NCI-H345 treated with DMSO at 0.1 percent for 48 hours (cell line): ENCODE data around the gene CALML6.
A peak's percentile ranks its signal among the peaks of the same experiment; 100 is the strongest.

Source experiments
- DNase-seq: peaks from one replicate; lab custom pipeline; 2025; ENCODE audit not compliant: unreplicated experiment; lab: John Stamatoyannopoulos, UW

Gene CALML6

DNA sequence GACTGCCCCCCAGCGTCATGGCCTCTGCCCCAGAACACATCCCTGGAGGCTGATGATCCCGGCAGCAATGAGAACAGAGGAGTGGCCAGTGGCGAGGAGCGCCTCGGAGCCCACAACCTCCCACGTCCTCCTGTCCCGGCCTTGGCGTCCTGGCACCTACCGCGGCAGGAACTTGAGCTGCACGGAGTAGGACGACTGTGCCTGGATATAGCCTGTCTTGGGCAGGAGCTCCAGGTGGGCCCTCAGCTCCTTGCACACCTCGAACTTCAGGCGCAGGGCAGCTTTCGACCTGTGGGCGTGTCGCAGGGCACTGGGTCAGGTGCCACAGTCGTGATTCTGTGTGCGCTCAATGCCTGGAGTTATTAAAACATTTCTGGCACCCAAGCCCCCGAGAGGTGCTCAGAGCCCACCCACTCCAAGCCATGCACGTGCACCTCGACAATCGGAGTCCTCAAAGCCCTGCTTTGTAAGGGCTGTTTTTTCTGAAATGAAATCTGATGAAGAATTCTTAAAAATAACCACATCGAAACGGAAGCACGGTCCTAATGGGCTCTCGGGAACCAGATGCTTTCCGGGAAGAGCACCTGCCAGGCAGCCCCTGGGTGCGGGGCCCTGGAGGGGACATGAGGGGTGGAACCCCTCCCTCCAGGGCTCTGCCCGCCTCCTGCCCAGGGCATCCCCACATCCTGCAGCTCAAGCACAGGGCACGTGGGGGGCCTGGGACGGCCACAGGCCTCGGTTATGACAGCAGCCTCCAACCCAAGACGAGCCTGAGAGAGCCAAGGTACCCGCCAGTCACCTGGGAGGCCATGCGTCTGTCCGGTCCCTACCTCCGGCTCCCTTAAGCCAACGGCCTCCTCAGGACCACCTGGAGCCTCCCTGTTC is 27.1 kb downstream of the CALML6 start:
- DNase-seq, result no peak

DNA sequence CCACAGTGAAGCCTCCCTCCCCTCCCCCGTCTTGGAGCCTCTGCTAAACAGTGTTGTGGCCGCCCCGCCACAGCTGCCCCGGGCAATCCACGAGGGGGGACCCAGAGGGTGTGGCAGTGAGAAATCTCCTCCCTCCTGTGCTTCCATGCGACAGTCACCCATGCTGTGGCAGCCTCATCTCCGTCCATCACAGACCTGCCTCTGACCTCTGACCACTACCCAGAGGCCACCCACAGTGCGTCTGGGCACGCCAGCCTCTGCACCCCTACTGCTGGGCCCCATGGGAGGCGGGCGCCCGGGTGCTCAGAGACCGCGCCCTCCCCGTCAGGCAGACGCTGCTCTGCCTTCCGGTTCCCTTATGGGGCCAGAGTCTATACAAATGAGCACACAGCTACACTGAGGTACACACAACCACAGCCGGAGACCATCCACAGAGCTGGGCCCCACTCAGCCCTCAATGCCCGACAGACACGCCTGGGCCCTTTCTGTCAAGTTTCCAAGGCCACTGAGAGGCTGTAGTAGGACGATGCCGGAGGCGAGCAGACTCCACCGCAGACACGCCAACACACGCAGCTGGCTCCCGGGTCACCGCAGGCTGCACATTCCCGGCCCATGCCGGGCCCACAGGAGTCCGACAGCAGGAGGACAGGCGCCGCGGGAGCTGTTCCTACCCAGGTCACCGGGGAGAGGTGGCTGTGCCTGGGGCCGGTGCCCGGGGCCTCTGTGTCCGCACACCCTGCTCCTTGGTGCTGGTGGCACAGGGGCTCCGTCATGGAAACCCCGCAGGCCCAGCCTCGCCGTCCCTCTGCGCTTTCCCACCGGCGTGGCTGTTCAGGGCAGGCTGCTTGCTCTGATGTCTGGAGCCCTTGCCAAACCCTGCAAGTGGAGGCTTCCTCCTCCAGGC is 27.9 kb downstream of the CALML6 start:
- DNase-seq, result no peak

DNA sequence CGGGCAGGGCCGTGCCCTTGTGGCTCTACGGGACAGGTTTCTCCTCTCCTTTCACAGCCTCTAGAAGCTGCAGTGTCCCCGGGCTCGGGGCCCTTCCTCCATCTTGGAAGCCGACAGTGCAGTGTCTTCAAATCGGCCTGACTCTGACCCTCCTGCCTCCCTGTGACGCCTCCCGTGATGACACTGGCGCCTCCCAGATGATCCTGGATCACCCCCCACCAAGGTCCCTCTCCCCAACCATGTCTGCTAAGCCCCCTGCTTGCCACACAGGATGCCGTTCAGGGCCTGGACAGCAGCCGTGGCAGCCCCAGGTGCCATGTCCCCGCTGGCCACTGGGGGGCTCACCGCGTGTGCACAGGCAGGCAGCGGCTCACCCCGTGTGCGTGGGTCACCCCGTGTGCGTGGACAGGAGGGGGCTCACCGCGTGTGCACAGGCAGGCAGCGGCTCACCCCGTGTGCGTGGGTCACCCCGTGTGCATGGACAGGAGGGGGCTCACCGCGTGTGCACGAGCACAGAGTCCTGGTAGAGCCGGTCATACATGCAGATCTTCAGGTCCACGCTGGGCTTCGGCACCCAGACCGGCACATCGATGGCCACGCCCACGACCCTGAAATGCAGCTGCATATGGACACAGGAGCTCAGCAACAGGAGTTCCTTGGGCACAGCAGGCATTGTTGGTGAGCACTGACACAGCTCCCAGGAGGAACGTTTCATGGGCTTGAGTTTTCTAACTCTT is 28.9 kb downstream of the CALML6 start:
- DNase-seq, result peak; percentile 19

DNA sequence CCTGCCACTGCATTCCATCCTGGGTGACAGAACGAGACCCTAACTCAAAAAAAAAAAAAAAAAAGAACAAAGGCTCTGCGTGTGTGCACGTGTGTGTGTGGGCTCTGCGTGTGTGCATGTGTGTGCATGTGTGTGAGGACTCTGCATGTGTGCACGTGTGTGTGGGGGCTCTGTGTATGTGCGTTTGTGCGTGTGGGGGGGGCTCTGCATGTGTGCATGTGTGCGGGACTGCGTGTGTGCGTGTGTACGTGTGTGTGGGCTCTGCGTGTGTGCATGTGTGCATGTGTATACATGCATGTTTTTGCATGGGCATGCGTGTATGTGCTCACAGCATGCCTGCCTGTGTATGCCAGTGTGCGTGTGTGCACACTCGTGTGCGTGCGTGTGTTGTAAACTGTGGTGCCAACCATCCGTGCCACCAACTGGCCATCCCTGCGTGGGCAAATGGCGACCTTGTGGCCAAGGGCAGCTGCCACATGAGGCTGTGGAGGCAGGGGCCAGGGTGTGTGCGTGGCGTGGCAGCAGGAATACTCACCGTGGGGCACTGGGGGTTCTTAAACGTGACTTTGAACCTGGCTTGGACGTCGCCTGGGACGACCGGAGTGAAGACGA is 30.8 kb downstream of the CALML6 start:
- no peak for DNase-seq

DNA sequence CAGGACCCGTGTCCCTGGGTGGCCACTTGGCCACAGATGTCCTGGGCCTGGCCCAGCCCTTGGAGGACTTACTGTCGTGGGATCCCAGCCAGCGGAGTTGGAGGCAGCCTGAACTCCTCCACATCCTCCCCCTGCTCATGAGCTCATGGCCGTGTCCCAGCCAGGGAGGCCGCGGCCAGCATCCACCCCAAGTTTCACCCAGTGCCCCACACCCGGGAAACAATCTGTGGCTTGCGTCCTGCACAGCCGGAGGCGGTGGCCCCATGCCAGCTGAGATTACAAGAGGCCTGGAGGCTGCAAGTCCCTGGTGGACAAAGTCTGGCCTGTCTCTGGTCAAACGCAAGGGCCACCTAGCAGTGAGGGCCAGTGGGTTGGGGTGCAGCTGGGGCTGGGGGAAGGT is 31.5 kb downstream of the CALML6 start:
- no peak for DNase-seq

DNA sequence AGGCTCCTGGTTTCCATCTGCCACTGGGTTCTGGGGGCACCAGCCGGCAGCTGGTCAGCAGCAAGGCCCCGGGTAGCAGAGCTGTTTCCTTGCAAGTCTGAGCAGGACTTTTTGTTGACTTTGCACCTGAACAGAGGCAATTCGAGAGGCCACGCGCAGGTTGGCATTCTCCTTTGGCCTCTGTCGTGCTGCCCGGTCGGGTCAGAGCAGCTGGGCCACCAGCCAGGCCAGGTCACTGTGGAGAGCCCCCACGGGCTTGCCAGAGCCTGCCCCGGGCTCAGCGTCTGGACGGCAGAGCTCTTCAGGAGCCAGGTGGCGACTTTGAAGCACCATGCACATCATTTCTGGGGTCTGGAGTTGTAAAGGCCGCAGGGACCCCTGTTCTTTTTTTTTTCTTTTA is 32.4 kb downstream of the CALML6 start:
- DNase-seq, result no peak

DNA sequence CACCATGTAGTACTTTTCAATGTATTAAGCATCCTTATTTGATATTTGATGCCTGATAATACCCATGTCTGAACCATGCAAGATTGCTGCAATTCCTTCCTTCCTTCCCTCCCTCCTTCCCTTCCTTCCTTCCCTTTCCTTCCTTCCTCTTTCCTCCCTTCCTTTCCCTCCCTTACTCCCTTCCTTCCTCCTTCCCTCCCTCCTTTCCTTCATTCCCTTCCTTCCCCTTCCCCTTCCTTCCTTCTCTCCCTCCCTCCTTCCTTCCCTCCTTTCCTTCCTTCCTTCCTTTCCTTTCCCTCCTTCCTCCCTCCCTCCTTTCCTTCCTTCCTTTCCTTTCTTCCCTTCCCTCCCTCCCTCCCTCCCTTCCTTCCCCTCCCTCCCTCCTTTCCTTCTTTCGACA is 33.7 kb downstream of the CALML6 start:
- no peak for DNase-seq

DNA sequence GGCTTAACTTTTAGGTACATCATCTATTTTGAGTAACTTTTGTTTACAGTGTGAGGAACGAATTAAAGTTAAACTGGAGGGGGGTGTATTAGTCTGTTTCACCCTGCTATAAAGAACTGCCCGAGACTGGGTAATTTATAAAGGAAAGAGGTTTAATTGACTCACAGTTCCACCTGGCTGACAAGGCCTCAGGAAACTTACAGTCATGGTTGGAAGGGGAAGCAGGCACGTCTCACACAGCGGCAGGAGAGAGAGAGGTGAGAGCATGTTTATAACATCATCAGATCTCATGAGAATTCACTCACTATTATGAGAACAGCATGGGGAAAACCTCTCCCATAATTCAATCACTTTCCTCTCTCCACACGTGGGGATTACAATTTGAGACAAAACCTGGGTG is 35.9 kb downstream of the CALML6 start:
- no peak for DNase-seq

DNA sequence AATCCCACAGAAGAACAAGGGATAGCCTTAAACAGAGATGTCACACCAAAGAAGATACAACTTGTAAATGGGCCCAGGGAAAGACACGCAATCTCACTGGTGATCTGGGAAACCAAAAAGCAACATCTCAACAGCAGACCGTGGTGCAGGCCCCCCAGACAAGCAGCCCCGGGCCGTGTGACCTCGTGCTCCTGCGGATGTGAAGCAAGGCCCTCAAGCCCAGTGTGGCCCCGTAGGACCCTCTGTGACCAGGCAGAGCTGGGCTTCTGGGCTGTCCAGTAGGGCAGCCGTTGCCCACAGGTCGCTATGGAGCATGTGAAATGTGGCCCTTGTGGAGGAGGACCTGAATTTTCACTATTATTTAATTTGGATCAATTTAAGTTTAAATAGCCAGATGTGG is 39.0 kb downstream of the CALML6 start:
- no peak for DNase-seq

DNA sequence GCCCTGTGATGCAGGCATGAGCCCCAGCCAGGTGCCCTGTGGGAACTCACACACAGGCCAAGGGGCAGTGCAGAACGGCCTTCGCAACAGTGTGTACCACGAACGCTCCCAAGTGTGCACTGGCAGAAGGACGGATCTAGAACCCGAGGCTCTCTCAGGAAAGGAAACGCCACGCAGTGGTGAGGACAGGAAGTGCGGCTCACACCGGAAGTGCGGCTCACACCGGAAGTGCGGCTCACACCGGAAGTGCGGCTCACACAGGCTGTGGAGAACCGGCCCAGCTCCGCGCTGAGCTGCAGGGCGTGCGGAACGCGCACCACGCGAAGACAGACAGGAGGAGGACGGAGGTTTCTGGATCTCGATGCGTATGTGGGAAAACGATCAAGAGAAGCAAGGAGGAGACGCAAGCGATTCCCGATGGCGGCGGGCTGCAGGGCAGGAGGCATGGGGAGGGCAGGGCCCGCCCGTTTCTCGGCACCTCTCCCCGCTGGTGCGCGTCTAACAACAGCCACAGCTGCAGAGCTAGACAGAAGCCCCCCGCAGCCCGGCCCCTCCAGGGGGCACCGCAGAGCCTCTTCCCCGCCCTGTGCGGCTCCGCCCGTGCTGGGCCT is 39.9 kb downstream of the CALML6 start:
- no peak for DNase-seq

DNA sequence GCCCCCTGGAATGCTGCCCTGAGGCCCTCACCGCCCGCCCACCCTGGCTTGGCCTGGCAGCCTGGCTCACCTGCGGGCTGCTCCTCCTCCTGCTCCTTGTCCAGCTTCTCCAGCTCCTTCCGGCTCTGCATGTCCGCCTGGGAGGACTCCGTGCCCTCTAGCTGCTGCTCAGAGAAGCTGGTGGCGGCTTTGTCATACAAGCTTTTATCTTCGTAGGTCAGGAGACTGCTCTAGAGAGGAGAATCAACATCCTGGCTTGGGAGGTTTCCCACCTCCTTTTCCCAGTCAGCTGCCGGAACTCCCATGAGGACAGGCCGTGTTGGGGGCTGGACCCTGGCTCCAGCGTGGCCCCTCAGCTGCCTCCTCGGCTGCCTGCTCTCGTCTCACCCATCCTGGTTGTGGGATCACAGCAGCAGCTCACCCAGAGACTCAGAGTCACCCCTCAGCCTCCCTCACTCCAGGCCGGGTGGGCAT is 40.6 kb downstream of the CALML6 start:
- no peak for DNase-seq

DNA sequence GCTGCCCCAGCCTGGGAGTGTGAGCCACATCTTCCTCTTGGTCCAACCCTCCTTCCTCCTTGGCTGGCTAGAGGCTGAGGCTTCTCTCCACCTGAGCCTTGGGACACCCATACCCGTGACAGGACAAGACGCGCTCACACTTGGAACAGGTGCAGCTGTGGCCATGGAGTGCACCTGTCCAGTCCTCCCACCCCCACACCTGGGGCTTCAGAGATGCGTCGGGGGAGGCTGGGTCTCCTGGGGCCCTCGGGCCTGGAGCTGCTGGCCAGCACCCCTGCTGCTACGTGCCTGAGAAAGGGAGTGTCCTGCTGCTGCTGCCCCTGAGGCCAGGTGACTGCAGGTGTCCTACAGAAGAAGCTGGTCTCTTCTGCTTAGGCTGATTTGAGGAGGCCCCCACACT is 41.0 kb downstream of the CALML6 start:
- DNase-seq, result no peak

DNA sequence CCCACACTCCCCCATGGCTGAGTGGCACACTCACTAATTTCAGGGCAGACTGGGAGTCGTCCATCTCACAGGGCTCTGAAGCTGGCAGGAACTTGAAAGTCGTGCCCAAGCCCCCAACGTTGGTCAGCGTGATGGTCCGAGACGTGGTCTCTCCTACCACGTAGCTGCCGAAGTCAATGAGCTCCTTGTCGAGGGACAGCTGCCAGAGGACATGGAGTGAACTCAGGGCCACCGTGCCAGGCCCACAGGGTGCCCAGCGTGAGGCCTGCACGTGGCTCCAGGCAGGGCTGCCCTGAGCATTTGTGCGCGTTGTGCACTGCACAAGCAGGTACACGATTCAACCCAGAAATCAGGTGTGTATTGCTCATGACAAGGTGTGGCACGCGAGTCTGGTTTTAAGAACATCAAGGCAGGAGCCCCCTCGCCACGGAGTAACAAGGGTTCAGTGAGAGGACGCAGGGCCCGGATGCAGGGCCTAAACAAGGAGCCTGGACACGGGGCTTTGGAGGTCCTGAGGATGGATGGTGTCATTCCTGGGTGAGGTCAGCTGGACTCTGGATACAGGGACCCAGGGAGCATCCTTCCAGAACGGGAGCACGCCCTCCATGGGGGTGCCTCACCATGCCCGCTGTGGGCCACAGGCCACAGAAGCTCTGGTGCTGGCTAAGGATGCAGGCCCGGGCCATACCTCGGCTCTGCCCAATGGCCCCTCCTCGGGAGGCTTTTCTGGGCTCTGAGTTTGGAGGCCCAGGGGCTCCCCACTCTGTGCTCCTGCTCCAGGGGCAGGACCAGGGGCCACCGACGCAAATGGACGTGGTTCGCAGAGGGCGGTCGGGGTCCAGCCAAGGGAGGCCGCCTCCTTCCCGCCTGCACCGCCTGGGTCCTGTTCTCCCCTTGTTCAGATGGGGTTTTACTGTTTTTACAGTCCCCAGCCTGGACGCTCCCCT is 41.8 kb downstream of the CALML6 start:
- DNase-seq, result no peak

DNA sequence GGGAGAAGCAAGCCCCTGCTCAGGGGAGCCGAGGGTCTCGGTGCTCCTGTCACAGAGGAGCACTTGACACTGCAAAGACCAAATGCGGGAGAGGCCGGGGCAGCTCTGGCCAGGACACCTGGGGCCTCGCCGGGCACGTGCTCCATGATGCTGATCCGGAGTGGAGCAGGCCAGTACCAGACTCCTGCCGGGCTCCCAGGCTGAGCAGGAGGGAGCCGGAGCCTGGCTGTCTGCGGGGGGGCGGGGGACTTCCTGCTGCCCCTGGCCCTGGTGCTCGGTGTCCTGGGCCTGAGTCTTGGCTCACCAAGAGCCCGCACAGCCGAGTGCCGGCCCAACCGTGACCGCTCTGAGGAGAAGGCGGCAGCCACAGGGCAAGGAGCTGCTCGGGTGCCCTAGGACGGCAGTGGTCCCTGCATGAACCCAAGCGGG is 42.5 kb downstream of the CALML6 start:
- DNase-seq, result no peak

DNA sequence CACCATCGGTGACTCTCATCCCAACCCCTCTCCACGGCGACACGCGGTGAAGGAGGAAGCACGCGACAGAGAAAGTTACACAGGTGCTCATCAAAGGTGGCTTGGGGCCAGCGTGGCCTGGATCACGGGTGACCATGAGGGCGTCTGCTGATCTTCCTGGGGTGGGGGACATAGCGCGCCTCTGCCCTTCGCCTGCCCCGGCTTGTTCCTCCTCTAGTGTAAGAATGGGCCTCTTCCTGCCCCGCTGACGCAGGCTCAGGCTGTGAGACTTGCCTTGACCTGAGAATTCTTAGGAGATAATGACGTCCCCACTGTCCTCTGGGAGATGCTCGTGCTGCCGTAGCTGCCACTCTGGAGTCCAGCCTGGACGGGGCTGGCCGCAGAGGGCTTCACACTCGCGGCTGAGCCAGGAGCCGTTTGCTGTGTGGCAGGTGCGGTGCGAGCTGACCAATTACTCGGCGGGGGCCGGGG is 43.0 kb downstream of the CALML6 start:
- DNase-seq, result no peak

DNA sequence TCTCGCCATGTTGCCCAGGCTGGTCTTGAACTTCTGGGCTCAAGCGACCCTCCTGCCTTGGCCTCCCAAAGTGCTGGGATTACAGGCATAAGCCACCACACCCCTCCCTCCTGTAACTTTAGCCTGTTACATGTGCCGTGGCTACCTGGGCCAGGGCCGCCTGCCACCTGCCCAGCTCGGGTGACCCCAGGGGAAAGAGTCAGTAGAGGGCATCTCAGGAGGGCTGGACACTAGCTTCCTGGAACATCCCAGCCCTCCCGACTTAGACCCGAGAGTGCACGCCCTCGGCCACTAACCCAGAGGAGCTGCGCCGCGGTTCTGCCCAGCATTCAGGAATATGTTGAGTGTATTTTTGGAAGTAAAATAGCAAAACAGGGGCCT is 44.4 kb downstream of the CALML6 start:
- DNase-seq, result no peak

DNA sequence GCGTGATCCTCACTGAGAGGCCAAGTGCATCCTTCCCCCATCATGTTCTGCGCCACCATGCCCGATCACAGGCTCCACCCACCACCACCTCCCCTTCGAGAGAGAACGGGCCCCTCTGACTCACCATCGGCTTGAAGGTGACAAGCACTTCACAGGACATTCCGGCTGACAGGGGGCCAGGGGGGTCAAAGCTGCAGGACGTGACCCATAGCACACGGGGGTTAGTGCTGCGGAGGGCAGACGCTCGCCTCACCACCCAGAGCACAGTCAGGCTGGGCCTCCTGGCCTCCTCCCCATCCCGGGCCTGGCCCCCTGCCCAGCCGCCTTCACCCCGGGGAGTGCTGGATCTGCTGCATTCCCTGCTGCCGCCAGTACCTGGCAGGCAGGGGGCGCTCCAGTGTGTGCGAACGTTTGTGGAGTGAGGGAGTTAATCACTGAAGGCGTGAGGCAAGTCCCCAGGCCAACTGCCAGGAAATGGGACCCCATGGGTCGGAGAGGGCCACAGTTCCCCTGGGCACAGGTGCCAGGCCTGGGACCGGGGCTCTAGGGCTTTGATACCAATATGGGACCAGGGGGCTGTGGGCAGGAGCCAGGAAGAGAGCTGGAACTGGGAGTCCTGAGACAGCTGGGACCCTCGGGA is 44.9 kb downstream of the CALML6 start:
- peak; percentile 66 for DNase-seq

DNA sequence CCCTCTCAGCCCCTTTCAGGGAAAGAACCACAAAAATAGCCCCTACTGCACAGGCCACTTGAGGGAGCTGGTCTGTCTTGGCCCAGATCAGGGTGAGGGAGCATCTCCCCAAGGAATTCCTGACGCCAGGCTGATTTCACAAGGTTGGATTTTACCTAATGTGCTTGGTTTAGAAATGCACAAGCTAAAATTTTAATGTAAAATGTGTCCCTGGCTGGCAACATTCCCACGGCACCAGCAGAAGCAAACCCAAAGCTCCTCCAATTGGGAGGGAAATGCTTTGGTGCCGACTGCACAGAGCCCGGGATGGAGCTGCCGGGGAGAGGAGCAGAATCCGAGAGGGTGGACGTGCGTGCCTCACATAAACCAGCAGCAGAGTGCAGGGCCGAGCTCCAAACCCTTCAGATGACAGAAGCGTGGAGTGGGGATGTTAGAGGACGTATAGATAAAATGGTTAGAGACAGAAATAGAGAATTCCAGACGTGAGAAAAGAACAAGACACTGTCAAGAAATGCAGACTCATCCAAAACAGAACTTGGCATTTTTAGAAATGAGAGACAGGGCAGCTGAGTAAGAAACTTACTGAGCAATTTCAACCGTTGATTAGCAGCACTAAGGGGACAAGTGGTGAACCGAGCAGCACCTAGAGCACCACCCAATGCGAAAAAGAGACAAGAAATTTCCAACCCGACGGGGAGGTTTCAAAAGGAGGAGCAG is 45.6 kb downstream of the CALML6 start:
- DNase-seq, result no peak
